Sciatic nerve (tissue), 2 donors: ENCODE data around the gene INSYN1. TPM values are rescaled to one million over a fixed set of nuclear protein-coding genes. Genes with fewer than 3 reads are reported as not detected.
"Not testable (repeated sequence)": the region's sequence is repeated elsewhere in the genome, so short reads cannot be mapped to it uniquely, and the experiment has no call there.

Experiments
- ATAC-seq: fragments of 200-7000 bp; cut with Tn5 transposase; one replicate; pipeline ENCODE4 v1.9.1; 2020; ENCODE audit warnings: mild to moderate bottlenecking, moderate library complexity
- DNase-seq: peaks from one replicate; pipeline ENCODE4 v3.0.0-alpha.2; 2020; ENCODE audit warnings: low spot score
- intact Hi-C: fragments of 100-400 bp; cut with DNase I; formaldehyde crosslinking; loops from one replicate; pipeline ENCODE4 v1.14.2; 2022
- total RNA-seq: library from RNA; stranded (reverse); fragmentation: NEBNext Ultra II Directional; extraction: Animal tissue kit (Norgen Biotek cat#: 25700); gene quantifications from one replicate; pipeline ENCODE4 v1.2.1, GENCODE V29; 2021
- donor health status: DM: no; HTN: no; CAD: no.
- donor health status: DM: no; HTN: no; CAD: no.

Gene INSYN1
- total RNA-seq, 1 donor from 2014 or later = 7.8 TPM

DNA sequence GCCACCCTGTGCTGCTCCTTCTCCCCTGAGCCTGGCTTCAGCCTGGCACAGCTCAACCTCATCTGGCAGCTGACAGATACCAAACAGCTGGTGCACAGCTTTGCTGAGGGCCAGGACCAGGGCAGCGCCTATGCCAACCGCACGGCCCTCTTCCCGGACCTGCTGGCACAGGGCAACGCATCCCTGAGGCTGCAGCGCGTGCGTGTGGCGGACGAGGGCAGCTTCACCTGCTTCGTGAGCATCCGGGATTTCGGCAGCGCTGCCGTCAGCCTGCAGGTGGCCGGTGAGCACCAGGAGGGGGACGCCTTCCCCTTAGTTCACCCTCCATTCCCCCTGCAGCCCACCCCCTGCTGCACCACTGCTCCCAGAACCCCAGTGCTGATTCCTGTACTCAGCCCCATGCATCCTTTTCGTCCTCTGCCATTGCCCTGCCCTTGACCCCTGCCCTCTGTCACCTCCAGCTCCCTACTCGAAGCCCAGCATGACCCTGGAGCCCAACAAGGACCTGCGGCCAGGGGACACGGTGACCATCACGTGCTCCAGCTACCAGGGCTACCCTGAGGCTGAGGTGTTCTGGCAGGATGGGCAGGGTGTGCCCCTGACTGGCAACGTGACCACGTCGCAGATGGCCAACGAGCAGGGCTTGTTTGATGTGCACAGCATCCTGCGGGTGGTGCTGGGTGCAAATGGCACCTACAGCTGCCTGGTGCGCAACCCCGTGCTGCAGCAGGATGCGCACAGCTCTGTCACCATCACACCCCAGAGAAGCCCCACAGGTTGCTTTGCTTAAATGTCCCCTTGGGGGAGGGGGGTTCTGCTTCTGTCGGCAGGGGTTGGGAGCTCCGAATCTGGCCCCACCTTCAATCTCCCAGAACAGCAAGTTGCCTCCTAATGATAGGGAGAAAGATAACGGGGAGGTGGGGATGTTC is 50.6 kb downstream of the INSYN1 start:
- intact Hi-C loops, DNase-seq, ATAC-seq: not testable (repeated sequence)

GRCh38 chr15:73700041-73700842 is 52.9 kb downstream of the INSYN1 start:
- ATAC-seq (peak; percentile 53), DNase-seq (peak; percentile 88)
- intact Hi-C loops = no loop called here

- no peak for DNase-seq
- intact Hi-C loops = no loop called here
- no peak for ATAC-seq
Measured at GRCh38 chr15:73699249-73700040, 53.7 kb downstream of the INSYN1 start.

- DNase-seq = peak; percentile 89
- intact Hi-C loops = loop anchor here (2.0 kb wide), 1 partner anchor 56 kb away; no protein-coding TSS in a partner anchor
Measured at GRCh38 chr15:73697033-73697467, 56.1 kb downstream of the INSYN1 start.

GRCh38 chr15:73696641-73697001 is 56.5 kb downstream of the INSYN1 start:
- no peak for DNase-seq
- intact Hi-C loops = loop anchor here (2.0 kb wide), 1 partner anchor 56 kb away; no protein-coding TSS in a partner anchor

More at GRCh38 chr15:73697033-73697467, 56.1 kb downstream of the INSYN1 start:
- ATAC-seq = peak; percentile 97

DNA sequence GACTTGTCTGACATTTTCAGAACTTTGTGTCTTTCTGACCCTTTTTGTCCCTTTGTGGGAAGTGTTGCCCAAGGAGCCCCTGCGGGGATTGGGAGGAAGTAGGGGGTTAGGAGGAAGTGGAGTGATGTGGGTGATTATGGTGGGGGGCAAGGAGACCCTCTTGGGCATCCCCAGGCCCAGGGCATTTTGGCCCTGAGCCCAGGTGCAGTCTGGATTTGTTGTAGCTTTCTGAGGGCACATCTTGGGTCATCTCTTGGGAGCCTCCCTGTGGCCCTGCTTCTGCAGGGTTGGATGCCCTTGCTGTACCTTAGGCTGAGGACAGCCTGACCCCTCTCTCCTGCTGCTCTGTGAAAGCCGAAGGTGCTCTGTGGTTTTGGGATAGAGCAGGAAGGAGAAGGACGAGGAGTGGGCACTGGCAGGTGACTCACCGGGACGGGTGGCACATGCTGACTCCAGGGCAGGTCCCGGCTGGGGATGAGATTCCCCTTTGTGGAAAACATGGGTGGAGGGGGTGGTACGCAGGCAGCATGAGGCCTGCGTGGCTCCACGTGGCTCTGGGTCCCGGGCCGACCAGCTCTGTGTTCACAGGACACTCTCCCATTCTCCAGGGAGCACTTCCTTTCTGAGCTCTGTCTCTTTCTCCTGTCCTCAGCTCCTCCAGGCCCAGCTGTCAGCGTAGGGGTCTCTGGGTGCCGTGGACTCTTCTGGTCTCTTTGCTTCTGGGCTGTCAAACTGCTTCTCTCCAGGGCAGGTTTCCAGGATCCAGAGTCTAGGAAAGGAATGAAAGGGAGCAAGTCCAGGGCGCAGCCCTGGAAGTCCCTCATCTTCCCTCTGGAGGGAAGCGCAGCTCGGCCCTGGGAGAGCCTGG is 57.1 kb downstream of the INSYN1 start:
- no peak for DNase-seq
- intact Hi-C loops = loop anchor here (2.0 kb wide), 1 partner anchor 55 kb away; no protein-coding TSS in a partner anchor

More at GRCh38 chr15:73696641-73697001, 56.5 kb downstream of the INSYN1 start:
- ATAC-seq = no peak

GRCh38 chr15:73694419-73694818 is 58.7 kb downstream of the INSYN1 start:
- intact Hi-C loops = no loop called here
- ATAC-seq (no peak), DNase-seq (no peak)

More for the DNA sequence above, 57.1 kb downstream of the INSYN1 start:
- ATAC-seq = no peak

GRCh38 chr15:73691396-73691795 is 61.8 kb downstream of the INSYN1 start:
- ATAC-seq (peak; percentile 79), DNase-seq (peak; percentile 84)
- intact Hi-C loops = no loop called here

DNA sequence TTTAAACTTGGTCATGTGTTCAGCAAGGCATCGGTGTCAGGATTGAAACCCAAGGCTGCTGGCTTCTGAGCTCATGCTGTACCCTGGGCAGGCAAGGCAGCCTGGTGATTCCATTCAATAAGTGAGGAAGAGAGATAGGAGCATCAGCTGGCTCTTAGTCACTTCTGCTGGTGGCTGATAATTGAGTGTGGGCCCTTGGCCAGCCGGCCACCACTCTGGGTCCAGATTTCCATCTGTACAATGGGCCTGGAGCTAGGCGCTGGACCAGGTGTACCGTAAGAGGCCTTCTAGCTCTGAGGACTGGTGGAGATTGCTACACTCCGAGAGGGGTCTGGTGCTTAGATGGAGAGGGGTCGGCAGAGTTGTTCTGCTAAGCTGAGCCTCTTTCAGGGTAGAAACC is 64.7 kb downstream of the INSYN1 start:
- DNase-seq (peak; percentile 49), ATAC-seq (no peak)
- intact Hi-C loops = no loop called here

- intact Hi-C loops = no loop called here
- ATAC-seq (no peak), DNase-seq (peak; percentile 39)
Measured at GRCh38 chr15:73687351-73687750, 65.8 kb downstream of the INSYN1 start.

DNA sequence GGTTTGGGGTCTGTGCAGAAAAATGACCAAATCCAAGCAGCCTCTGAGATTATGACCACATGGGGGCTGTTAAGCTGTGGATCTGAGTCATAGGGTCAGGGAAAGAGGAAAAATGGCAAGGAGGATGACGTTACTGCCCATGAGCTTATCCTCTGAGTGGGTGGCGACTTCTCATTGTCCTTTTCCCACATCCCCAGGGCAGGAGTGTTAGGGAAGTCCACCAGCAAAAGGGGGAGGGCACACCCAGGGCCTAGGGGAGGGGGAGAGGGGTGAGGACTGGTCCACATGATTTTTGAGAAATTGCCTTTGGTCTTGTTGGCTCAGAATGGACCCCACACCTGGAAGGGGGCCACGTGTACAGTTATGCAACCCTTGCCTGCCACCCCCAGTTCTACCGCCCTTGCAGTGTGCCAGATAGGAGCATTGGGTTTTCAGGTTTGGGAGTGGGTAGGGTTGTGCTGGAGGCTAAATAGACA is 66.3 kb downstream of the INSYN1 start:
- intact Hi-C loops = no loop called here
- ATAC-seq (peak; percentile 11), DNase-seq (peak; percentile 58)

GRCh38 chr15:73685981-73686380 is 67.2 kb downstream of the INSYN1 start:
- intact Hi-C loops = no loop called here
- DNase-seq (no peak), ATAC-seq (no peak)

Other genes with a start within 250 kb of the INSYN1 start
- gene NPTN, start 120.0 kb downstream of the INSYN1 start, total RNA-seq = 85.5 TPM
- gene CD276, start 69.0 kb downstream of the INSYN1 start, total RNA-seq = 47.0 TPM
- gene TBC1D21, start 120.2 kb upstream of the INSYN1 start, total RNA-seq = not detected
- gene LOXL1, start 173.1 kb upstream of the INSYN1 start, total RNA-seq = 16.6 TPM
- 15.2 TPM for gene STOML1, start 238.9 kb upstream of the INSYN1 start, total RNA-seq
- 86.6 TPM for gene PML, start 241.4 kb upstream of the INSYN1 start, total RNA-seq